DOHH2 (cell line): ENCODE measurements around the gene IPO5.

Experiments used
- CTCF ChIP-seq: fragments of 200-600 bp; sonication (generic); IDR thresholded peaks from one replicate; pipeline ENCODE4 v1.5.1; 2014; ENCODE audit warnings: antibody characterized with exemption, mild to moderate bottlenecking, low read depth, low read length; ENCODE audit not compliant: poor library complexity, severe bottlenecking
- EZH2phosphoT487 ChIP-seq: fragments of 200-600 bp; sonication (generic); IDR thresholded peaks from 2 replicates; pipeline ENCODE4 v1.6.1; 2017; ENCODE audit warnings: borderline replicate concordance, mild to moderate bottlenecking, antibody characterized with exemption, low read length, moderate library complexity, mixed read lengths

GRCh38 chr13:97976610-97977521 is 23.4 kb downstream of the IPO5 start:
- no peak for TF ChIP-seq CTCF
- no peak for TF ChIP-seq EZH2phosphoT487
